ENCODE measurements around the gene TBC1D3G.
"Not testable (repeated sequence)": the region's sequence is repeated elsewhere in the genome, so short reads cannot be mapped to it uniquely, and the experiment has no call there.

DNA sequence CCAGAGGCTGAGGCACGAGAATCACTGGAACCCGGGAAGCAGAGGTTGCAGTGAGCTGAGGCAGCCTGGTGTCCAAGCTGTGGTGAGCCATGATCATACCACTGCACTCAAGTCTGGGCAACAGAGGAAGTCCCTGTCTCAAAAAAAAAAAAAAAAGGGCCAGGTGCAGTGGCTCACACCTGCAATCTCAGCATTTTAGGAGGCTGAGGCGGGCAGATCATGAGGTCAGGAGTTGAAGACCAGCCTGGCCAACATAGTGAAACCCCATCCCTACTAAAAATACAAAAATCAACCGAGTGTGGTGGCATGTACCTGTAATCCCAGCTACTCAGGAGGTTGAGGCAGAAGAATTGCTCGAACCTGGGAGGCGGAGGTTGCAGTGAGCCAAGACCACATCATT lies 38.8 kb downstream of the TBC1D3G start:
- TF ChIP-seq POLR2A, CTCF (IDR thresholded peaks at IDR 0.05): not testable (repeated sequence)
